ENCODE data around the gene PLEKHO2. TPM values are rescaled to one million over a fixed set of nuclear protein-coding genes. Genes with fewer than 3 reads are reported as not detected.

The PLEKHO2 gene
- total and polyA plus RNA-seq, 2 of the 8 experiments (the other 6 are each of a cell fraction or from before 2014, with no cell fraction given), result 16.9 to 20.1 TPM

DNA sequence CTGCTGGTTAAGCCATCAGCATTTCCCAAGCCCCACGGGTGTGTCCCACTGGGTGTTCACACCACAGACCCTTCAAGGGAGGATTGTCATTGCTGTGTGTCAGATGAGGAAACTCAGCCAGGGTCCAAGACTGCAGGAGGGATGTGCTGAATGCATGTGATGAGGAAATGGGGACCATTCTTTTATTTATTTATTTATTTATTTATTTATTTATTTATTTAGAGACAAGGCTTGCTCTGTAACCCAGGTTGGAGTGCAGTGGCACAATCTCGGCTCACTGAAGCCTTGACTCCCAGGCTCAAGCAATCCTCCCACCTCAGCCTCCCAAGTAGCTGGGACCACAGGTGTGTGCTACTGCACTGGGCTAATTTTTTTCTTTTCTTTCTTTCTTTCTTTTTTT, 37.1 kb upstream of the PLEKHO2 start (continued):
- no peak for TF ChIP-seq JUN (IDR thresholded peaks at IDR 0.05; ENCODE audit: low read depth, low read length)
- TF ChIP-seq SP4 (IDR thresholded peaks at IDR 0.05; ENCODE audit: low read length), result no peak
- TF ChIP-seq TBP (IDR thresholded peaks at IDR 0.05; ENCODE audit: low read depth, low read length), result no peak
- no peak for TF ChIP-seq NANOG (IDR thresholded peaks at IDR 0.05; ENCODE audit: insufficient read depth, low read depth, low read length, poor library complexity, severe bottlenecking)
- TF ChIP-seq GABPA (IDR thresholded peaks at IDR 0.05; ENCODE audit: borderline replicate concordance, insufficient read depth, low read length), result no peak
- no peak for TF ChIP-seq SIX5 (IDR thresholded peaks at IDR 0.05; ENCODE audit: low read depth, low read length)
- no peak for TF ChIP-seq SP2 (IDR thresholded peaks at IDR 0.05; ENCODE audit: low read length)
- TF ChIP-seq BACH1 (IDR thresholded peaks at IDR 0.05; ENCODE audit: low read length), result no peak
- no peak for TF ChIP-seq FOSL1 (IDR thresholded peaks at IDR 0.05; ENCODE audit: insufficient read depth, low read depth, low read length)

Data from H1 (cell line).